Stimulated activated naive B cell treated with anti-CD40 and anti-IgM and Interleukin-4, amounts not matched to agents 10 μg/mL and 1 μg/mL and 100 μg/mL, for 72 hours (primary cell): ENCODE measurements around the gene NHEJ1.

ENCODE experiments used
- ATAC-seq, 2 donors: fragments of 150-1000 bp; cut with Tn5 transposase; replicated peaks; 2 replicates each; pipeline ENCODE4 v1.10.0; 2021; ENCODE audit warnings: moderate library complexity in 1 of 2
- DNase-seq: peaks from one replicate; pipeline ENCODE4 v3.0.0; 2021
- H3K27ac Mint-ChIP-seq: one replicate; pipeline ENCODE4 v1.8.0; 2022; ENCODE audit warnings: mild to moderate bottlenecking, mixed read lengths
- H3K27me3 Mint-ChIP-seq, 2 donors: one replicate each; pipeline ENCODE4 v1.8.0; 2022; ENCODE audit warnings: mixed read lengths in 2 of 2
- H3K36me3 Mint-ChIP-seq, 2 donors: one replicate each; pipeline ENCODE4 v1.8.0; 2022; ENCODE audit warnings: mixed read lengths in 2 of 2, mild to moderate bottlenecking in 1 of 2
- H3K4me1 Mint-ChIP-seq, 2 donors: one replicate each; pipeline ENCODE4 v1.8.0; 2022; ENCODE audit warnings: mixed read lengths in 2 of 2, mild to moderate bottlenecking in 1 of 2
- H3K4me3 Mint-ChIP-seq, 2 donors: one replicate each; pipeline ENCODE4 v1.8.0; 2022; ENCODE audit warnings: mild to moderate bottlenecking in 2 of 2, mixed read lengths in 2 of 2, moderate library complexity in 1 of 2
- H3K9me3 Mint-ChIP-seq, 2 donors: one replicate each; pipeline ENCODE4 v1.8.0; 2022; ENCODE audit warnings: mixed read lengths in 2 of 2, mild to moderate bottlenecking in 1 of 2

The NHEJ1 gene

GRCh38 chr2:219165058-219165911, 4.7 kb upstream of the NHEJ1 start:
- Mint-ChIP-seq H3K4me1 (peaks cover 13 to 18% of the 10 kb centered on the region in 2 donors), H3K36me3 (peaks cover 36 to 54% of the 10 kb centered on the region in 2 donors), H3K27me3 (no peaks in the 10 kb centered on the region), H3K27ac (no peak overlapping the region), H3K9me3 (no peaks in the 10 kb centered on the region), H3K4me3 (no peak overlapping the region)
- ATAC-seq (no peak), DNase-seq (no peak)

- no peaks in the 10 kb centered on the region for H3K27me3 Mint-ChIP-seq
- H3K9me3 Mint-ChIP-seq = no peaks in the 10 kb centered on the region
- DNase-seq (no peak), ATAC-seq (no peak)
- H3K36me3 Mint-ChIP-seq = peaks cover 32 to 45% of the 10 kb centered on the region in 2 donors
- no peak overlapping the region for H3K27ac Mint-ChIP-seq
- H3K4me1 Mint-ChIP-seq = peaks cover 15 to 24% of the 10 kb centered on the region in 2 donors
- no peak overlapping the region for H3K4me3 Mint-ChIP-seq
Measured at GRCh38 chr2:219163156-219163555, 2.5 kb upstream of the NHEJ1 start.

GRCh38 chr2:219161097-219161496, 482 bp upstream of the NHEJ1 start:
- H3K27me3 Mint-ChIP-seq = no peaks in the 10 kb centered on the region
- DNase-seq = no peak
- peaks cover 14 to 24% of the 10 kb centered on the region in 2 donors for H3K4me1 Mint-ChIP-seq
- no peak overlapping the region for H3K27ac Mint-ChIP-seq
- no peak for ATAC-seq
- H3K36me3 Mint-ChIP-seq = peaks cover 28 to 46% of the 10 kb centered on the region in 2 donors
- peak overlapping the region; percentile 88 to 94 for H3K4me3 Mint-ChIP-seq
- no peaks in the 10 kb centered on the region for H3K9me3 Mint-ChIP-seq

GRCh38 chr2:219159771-219160185, 837 bp downstream of the NHEJ1 start:
- ATAC-seq (peak; percentile 2), DNase-seq (no peak)
- Mint-ChIP-seq H3K4me1 (peaks cover 14 to 24% of the 10 kb centered on the region in 2 donors), H3K36me3 (peaks cover 19 to 33% of the 10 kb centered on the region in 2 donors), H3K9me3 (no peaks in the 10 kb centered on the region), H3K4me3 (peak overlapping the region; percentile 88 to 94), H3K27me3 (no peaks in the 10 kb centered on the region), H3K27ac (peak overlapping the region; percentile 97)

- Mint-ChIP-seq H3K4me1 (peaks cover 14 to 24% of the 10 kb centered on the region in 2 donors), H3K4me3 (no peak overlapping the region), H3K36me3 (peaks cover 13 to 26% of the 10 kb centered on the region in 2 donors), H3K27me3 (no peaks in the 10 kb centered on the region), H3K27ac (no peak overlapping the region), H3K9me3 (no peaks in the 10 kb centered on the region)
- DNase-seq (no peak), ATAC-seq (no peak)
Measured at GRCh38 chr2:219158586-219158985, 2.0 kb downstream of the NHEJ1 start.

GRCh38 chr2:219158025-219158424, 2.6 kb downstream of the NHEJ1 start:
- H3K4me3 Mint-ChIP-seq = no peak overlapping the region
- H3K27me3 Mint-ChIP-seq = no peaks in the 10 kb centered on the region
- peaks cover 11 to 25% of the 10 kb centered on the region in 2 donors for H3K36me3 Mint-ChIP-seq
- ATAC-seq = no peak
- H3K27ac Mint-ChIP-seq = no peak overlapping the region
- no peak for DNase-seq
- H3K9me3 Mint-ChIP-seq = no peaks in the 10 kb centered on the region
- H3K4me1 Mint-ChIP-seq = peaks cover 14 to 24% of the 10 kb centered on the region in 2 donors

GRCh38 chr2:219157396-219157795, 3.2 kb downstream of the NHEJ1 start:
- Mint-ChIP-seq H3K36me3 (peaks cover 9 to 19% of the 10 kb centered on the region in 2 donors), H3K4me1 (peaks cover 14 to 24% of the 10 kb centered on the region in 2 donors), H3K27ac (no peak overlapping the region), H3K27me3 (no peaks in the 10 kb centered on the region), H3K9me3 (no peaks in the 10 kb centered on the region), H3K4me3 (no peak overlapping the region)
- ATAC-seq = no peak
- no peak for DNase-seq

GRCh38 chr2:219155054-219155644, 5.5 kb downstream of the NHEJ1 start:
- Mint-ChIP-seq H3K4me3 (no peak overlapping the region), H3K9me3 (no peaks in the 10 kb centered on the region), H3K27me3 (no peaks in the 10 kb centered on the region), H3K4me1 (peaks cover 6% of the 10 kb centered on the region in 2 donors), H3K27ac (no peak overlapping the region), H3K36me3 (peaks cover 9 to 22% of the 10 kb centered on the region in 2 donors)
- no peak for DNase-seq
- ATAC-seq = peak; percentile 29 to 46

GRCh38 chr2:219149667-219150066, 10.9 kb downstream of the NHEJ1 start:
- peaks cover 15 to 33% of the 10 kb centered on the region in 2 donors for H3K36me3 Mint-ChIP-seq

GRCh38 chr2:219142329-219142728, 18.3 kb downstream of the NHEJ1 start:
- Mint-ChIP-seq H3K27ac (no peak overlapping the region), H3K4me3 (no peak overlapping the region), H3K9me3 (no peaks in the 10 kb centered on the region), H3K4me1 (no peaks in the 10 kb centered on the region), H3K27me3 (no peaks in the 10 kb centered on the region), H3K36me3 (peaks cover 55 to 67% of the 10 kb centered on the region in 2 donors)
- ATAC-seq (no peak), DNase-seq (no peak)

More at GRCh38 chr2:219149667-219150066, 10.9 kb downstream of the NHEJ1 start:
- H3K4me3 Mint-ChIP-seq = no peak overlapping the region
- H3K27ac Mint-ChIP-seq = no peak overlapping the region
- ATAC-seq (no peak), DNase-seq (no peak)
- H3K9me3 Mint-ChIP-seq = no peaks in the 10 kb centered on the region
- no peaks in the 10 kb centered on the region for H3K4me1 Mint-ChIP-seq
- H3K27me3 Mint-ChIP-seq = no peaks in the 10 kb centered on the region

GRCh38 chr2:219140722-219141121, 19.9 kb downstream of the NHEJ1 start:
- no peaks in the 10 kb centered on the region for H3K27me3 Mint-ChIP-seq
- peaks cover 45 to 58% of the 10 kb centered on the region in 2 donors for H3K36me3 Mint-ChIP-seq
- H3K27ac Mint-ChIP-seq = no peak overlapping the region
- H3K9me3 Mint-ChIP-seq = no peaks in the 10 kb centered on the region
- no peaks in the 10 kb centered on the region for H3K4me1 Mint-ChIP-seq
- ATAC-seq = no peak
- no peak for DNase-seq
- H3K4me3 Mint-ChIP-seq = no peak overlapping the region

- no peaks in the 10 kb centered on the region for H3K27me3 Mint-ChIP-seq
- H3K9me3 Mint-ChIP-seq = no peaks in the 10 kb centered on the region
- H3K4me3 Mint-ChIP-seq = no peak overlapping the region
- H3K4me1 Mint-ChIP-seq = peaks cover 4 to 11% of the 10 kb centered on the region in 2 donors
- DNase-seq (no peak), ATAC-seq (no peak)
- H3K36me3 Mint-ChIP-seq = peaks cover 15 to 28% of the 10 kb centered on the region in 2 donors
- no peak overlapping the region for H3K27ac Mint-ChIP-seq
Measured at GRCh38 chr2:219133976-219134375, 26.6 kb downstream of the NHEJ1 start.

GRCh38 chr2:219131744-219132143, 28.9 kb downstream of the NHEJ1 start:
- no peak overlapping the region for H3K4me3 Mint-ChIP-seq
- no peak for ATAC-seq
- peaks cover 7 to 22% of the 10 kb centered on the region in 2 donors for H3K4me1 Mint-ChIP-seq
- no peak for DNase-seq
- H3K9me3 Mint-ChIP-seq = no peaks in the 10 kb centered on the region
- H3K27ac Mint-ChIP-seq = no peak overlapping the region
- no peaks in the 10 kb centered on the region for H3K27me3 Mint-ChIP-seq
- H3K36me3 Mint-ChIP-seq = peaks cover 15 to 24% of the 10 kb centered on the region in 2 donors

GRCh38 chr2:219131327-219131726, 29.3 kb downstream of the NHEJ1 start:
- Mint-ChIP-seq H3K36me3 (peaks cover 18 to 28% of the 10 kb centered on the region in 2 donors), H3K27me3 (no peaks in the 10 kb centered on the region), H3K4me3 (no peak overlapping the region), H3K9me3 (no peaks in the 10 kb centered on the region), H3K4me1 (peaks cover 7 to 22% of the 10 kb centered on the region in 2 donors), H3K27ac (no peak overlapping the region)
- no peak for DNase-seq
- no peak for ATAC-seq

- Mint-ChIP-seq H3K27ac (no peak overlapping the region), H3K9me3 (no peaks in the 10 kb centered on the region), H3K27me3 (no peaks in the 10 kb centered on the region), H3K4me3 (no peak overlapping the region), H3K36me3 (peaks cover 18 to 29% of the 10 kb centered on the region in 2 donors), H3K4me1 (peaks cover 7 to 27% of the 10 kb centered on the region in 2 donors)
- ATAC-seq (no peak), DNase-seq (no peak)
Measured at GRCh38 chr2:219129589-219129988, 31.0 kb downstream of the NHEJ1 start.
